HG02610 (cell line): ENCODE measurements around the gene CACNG5.
"Not testable (repeated sequence)": the region's sequence is repeated elsewhere in the genome, so short reads cannot be mapped to it uniquely, and the experiment has no call there.

ENCODE experiments used
- ATAC-seq: cut with Tn5 transposase; IDR thresholded peaks from one replicate; pipeline ENCODE4 v1.9.1; 2021; ENCODE audit warnings: mild to moderate bottlenecking, moderate library complexity; ENCODE audit not compliant: unreplicated experiment

CACNG5 gene

GRCh38 chr17:66849032-66849655 is 14.2 kb downstream of the CACNG5 start:
- no peak for ATAC-seq

DNA sequence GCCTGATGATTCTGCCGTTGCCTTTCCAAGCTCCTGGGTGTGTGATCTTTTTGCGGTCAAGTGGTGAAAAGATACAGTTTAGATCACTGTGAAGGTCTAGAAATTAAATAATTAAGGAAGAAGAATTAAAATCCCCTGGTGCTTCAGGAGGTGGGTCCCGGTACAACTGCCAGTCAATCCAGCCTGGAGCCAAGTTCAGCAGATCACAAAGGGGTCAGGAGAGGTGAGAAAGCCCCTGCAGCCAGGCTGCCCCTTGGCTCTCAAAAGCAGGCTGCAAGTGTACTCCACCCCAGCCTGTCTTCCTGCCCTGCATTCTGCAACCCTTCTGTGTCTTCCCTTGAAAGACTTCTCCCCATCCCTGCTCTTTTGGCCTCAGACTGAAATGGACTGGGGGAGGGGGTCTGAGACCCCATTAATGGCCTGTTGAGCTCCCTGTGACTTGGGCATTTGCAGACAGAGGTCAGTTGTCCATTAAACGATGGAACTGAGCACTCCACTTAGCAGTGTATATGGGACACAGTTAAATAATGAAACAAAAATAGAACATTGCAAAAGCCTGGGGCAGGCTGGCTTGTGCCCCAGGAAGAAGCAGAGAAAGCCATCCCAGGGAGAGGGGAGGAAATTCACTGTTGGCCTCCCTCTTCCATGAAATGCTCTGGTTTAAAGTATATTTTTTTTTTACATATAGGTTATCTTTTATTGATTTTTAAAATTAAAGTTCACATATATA is 15.1 kb downstream of the CACNG5 start:
- ATAC-seq = no peak

DNA sequence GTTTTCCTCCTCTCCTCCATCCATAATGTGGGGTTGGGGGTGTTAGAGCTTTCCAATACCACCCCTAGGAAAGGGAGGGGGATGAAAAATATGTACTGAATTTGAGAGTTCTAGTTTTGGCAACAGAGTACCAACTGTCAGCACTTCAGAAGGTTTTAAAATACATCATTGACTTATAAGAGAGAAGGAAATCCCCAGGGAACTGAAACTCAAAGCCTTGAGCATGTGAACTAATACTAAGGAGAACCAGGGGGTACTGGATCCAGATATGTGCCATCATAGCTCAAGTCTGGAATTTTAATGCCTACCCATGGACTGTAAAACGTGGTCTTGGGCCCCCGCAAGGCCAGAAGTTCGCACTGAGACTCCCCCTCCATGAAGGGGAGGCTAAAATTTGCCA is 15.8 kb downstream of the CACNG5 start:
- no peak for ATAC-seq

- ATAC-seq = no peak
Measured at GRCh38 chr17:66855204-66855603, 20.3 kb downstream of the CACNG5 start.

GRCh38 chr17:66858226-66859083 is 23.5 kb downstream of the CACNG5 start:
- ATAC-seq = no peak

GRCh38 chr17:66859353-66859752 is 24.4 kb downstream of the CACNG5 start:
- no peak for ATAC-seq

DNA sequence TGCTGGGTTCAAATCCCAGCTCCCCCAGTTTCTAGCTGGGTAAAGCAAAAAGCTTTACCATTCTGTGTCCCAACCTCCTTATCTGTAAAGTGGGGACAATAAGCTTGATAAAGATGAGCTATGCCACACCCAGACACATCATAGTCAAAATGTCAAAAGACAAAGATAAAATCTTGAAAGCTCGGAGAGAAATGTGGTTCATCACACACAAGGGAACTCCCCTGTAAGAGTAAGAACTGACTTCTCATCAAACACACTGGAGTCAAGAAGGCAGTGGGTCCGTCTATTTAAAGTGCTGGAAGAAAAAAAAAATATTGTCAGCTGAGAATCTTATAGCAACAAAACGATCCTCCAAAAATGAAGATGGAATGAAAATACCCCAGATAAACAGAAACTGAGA is 25.3 kb downstream of the CACNG5 start:
- no peak for ATAC-seq

- ATAC-seq = no peak
Measured at GRCh38 chr17:66863820-66864219, 28.9 kb downstream of the CACNG5 start.

GRCh38 chr17:66865151-66865550 is 30.2 kb downstream of the CACNG5 start:
- no peak for ATAC-seq

GRCh38 chr17:66873962-66874361 is 39.0 kb downstream of the CACNG5 start:
- no peak for ATAC-seq

DNA sequence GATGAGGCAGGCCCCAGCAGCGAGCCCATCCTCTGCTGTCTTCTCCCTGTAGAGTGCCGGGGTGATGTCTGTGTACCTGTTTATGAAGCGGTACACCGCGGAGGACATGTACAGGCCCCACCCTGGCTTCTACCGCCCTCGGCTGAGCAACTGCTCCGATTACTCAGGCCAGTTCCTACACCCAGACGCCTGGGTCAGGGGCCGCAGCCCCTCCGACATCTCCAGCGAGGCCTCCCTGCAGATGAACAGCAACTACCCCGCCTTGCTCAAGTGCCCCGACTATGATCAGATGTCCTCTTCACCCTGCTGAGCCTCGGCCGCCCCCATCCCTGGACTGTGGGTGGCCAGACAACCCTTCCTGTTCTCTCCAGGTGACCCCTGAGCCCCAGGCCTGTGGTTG is 50.0 kb downstream of the CACNG5 start:
- no peak for ATAC-seq

- ATAC-seq = no peak
Measured at GRCh38 chr17:66885417-66885816, 50.5 kb downstream of the CACNG5 start.

- no peak for ATAC-seq
Measured at GRCh38 chr17:66889480-66890230, 54.7 kb downstream of the CACNG5 start.

- no peak for ATAC-seq
Measured at GRCh38 chr17:66892246-66892645, 57.3 kb downstream of the CACNG5 start.

DNA sequence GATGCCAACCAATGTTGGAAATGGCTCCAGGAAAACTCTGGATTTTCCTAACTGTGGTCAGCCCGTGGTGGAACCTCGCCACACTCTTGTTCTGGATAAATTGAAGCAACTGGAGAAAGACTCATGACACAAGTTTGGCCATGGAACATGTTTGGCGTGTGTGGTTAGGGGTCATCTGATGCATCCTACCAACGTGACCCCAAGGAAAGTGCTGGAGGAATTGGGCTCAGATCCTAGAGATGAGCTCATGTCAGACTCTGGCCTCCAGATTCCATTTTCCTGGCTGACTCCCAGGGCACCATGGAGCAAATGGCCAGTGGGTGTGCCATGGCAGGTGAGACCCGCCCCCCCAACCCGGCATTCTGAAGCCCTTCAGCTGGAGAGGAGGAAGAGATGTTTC is 58.5 kb downstream of the CACNG5 start:
- ATAC-seq = no peak

GRCh38 chr17:66893863-66894262 is 58.9 kb downstream of the CACNG5 start:
- no peak for ATAC-seq

DNA sequence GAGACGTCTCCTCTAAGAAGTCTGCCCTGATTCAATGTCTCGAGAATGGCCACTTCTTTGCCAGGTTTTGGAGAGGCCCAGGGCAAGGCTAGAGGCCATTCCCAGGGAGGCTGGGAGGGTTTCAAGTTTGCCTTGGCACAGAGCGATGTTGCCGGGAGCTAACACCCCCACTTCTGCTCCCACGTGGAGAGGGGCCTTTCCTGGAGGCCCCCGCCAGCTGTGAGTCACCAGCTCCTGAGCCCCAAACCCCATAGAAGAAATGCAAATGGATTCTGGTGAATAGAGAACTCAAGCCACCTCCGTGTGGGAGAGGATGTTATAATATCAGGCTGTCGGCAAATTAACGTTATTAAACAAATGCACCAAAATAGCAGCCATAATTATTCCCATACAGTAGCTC is 62.2 kb downstream of the CACNG5 start:
- ATAC-seq = no peak

GRCh38 chr17:66898536-66898935 is 63.6 kb downstream of the CACNG5 start:
- no peak for ATAC-seq

GRCh38 chr17:66900126-66901010 is 65.5 kb downstream of the CACNG5 start:
- no peak for ATAC-seq

DNA sequence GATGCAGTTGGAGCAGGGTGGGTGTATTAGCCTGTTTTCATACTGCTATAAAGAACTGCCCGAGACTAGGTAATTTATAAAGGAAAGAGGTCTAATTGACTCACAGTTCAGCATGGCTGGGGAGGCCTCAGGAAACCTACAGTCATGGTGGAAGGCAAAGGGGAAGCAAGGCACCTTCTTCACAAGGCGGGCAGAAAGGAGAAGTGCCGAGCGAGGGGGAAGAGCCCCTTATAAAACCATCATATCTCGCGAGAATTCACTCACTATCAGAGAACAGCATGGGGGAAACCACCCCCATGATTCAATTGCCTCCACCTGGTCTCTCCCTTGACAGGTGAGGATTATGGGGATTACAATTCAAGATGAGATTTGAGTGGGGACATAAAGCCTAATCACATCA is 68.4 kb downstream of the CACNG5 start:
- not testable (repeated sequence) for ATAC-seq
